Measurements from ENCODE around the gene CADM1. TPM values are rescaled to one million over a fixed set of nuclear protein-coding genes. Genes with fewer than 3 reads are reported as not detected.

The CADM1 gene
- total and polyA plus RNA-seq, 2 donors (not counting 3 experiments of a cell fraction or from before 2014, with no cell fraction given): 0.52 to 2.6 TPM

DNA sequence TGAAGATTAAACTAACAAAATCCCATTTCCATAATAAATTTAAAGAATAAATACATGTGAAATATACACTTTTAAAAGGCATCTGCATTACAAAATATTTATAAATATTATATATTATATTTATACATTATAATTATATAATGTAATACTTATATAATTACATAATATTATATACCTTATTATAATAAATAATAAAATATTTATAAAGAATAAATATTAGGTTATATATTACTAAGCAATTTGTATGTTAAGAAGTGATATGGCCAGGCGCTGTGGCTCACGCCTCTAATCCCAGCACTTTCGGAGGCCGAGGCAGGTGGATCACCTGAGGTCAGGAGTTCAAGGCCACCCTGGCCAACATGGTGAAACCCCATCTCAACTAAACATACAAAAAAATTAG, 97.8 kb downstream of the CADM1 start:
- TF ChIP-seq FOS (IDR thresholded peaks at IDR 0.05; ENCODE audit: borderline replicate concordance, insufficient read depth, low read length) (no peak), GATA2 (IDR thresholded peaks at IDR 0.05; ENCODE audit: insufficient read depth, insufficient read length, low read depth, low read length) (no peak), MYC (IDR thresholded peaks at IDR 0.05; ENCODE audit: low read depth, low read length) (no peak), POLR2AphosphoS5 (IDR thresholded peaks at IDR 0.05; ENCODE audit: insufficient read depth, low read depth, low read length) (no peak), POLR2A (IDR thresholded peaks at IDR 0.05; ENCODE audit: low read depth, low read length) (no peak), EZH2 (IDR thresholded peaks at IDR 0.05; ENCODE audit: borderline replicate concordance, low read depth, low read length, severe bottlenecking) (no peak), JUN (IDR thresholded peaks at IDR 0.05; ENCODE audit: borderline replicate concordance, insufficient read depth, insufficient read length, low read depth) (no peak)
- TF ChIP-seq, protein P1, sequence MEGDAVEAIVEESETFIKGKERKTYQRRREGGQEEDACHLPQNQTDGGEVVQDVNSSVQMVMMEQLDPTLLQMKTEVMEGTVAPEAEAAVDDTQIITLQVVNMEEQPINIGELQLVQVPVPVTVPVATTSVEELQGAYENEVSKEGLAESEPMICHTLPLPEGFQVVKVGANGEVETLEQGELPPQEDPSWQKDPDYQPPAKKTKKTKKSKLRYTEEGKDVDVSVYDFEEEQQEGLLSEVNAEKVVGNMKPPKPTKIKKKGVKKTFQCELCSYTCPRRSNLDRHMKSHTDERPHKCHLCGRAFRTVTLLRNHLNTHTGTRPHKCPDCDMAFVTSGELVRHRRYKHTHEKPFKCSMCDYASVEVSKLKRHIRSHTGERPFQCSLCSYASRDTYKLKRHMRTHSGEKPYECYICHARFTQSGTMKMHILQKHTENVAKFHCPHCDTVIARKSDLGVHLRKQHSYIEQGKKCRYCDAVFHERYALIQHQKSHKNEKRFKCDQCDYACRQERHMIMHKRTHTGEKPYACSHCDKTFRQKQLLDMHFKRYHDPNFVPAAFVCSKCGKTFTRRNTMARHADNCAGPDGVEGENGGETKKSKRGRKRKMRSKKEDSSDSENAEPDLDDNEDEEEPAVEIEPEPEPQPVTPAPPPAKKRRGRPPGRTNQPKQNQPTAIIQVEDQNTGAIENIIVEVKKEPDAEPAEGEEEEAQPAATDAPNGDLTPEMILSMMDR (IDR thresholded peaks at IDR 0.05; ENCODE audit: extremely low read depth in 1 of 2, insufficient read depth in 1 of 2, low read depth in 1 of 2, low read length in 2 of 2): no peak
- TF ChIP-seq, protein P2, sequence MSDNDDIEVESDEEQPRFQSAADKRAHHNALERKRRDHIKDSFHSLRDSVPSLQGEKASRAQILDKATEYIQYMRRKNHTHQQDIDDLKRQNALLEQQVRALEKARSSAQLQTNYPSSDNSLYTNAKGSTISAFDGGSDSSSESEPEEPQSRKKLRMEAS (IDR thresholded peaks at IDR 0.05; ENCODE audit: insufficient read depth, insufficient read length): no peak
- no peaks in the 10 kb centered on the region for H3K79me2 ChIP-seq (ENCODE audit: control insufficient read depth, insufficient read depth, low read length)
- FAIRE-seq: no peak

More for the DNA sequence above, 97.8 kb downstream of the CADM1 start:
- Histone ChIP-seq H3K9me3 (replicated peaks; ENCODE audit: control insufficient read depth, insufficient read depth, low read length) (no peaks in the 10 kb centered on the region), H2AFZ (ENCODE audit: low read depth, low read length) (no peak overlapping the region), H3K36me3 (ENCODE audit: control insufficient read depth in 2 of 2, extremely low read depth in 1 of 2, insufficient read depth in 2 of 2, low read length in 2 of 2) (no peaks in the 10 kb centered on the region), H3K4me1 (ENCODE audit: control insufficient read depth, extremely low read depth, insufficient read depth, low read length) (no peaks in the 10 kb centered on the region), H3K9ac (replicated peaks; ENCODE audit: extremely low read depth, insufficient read depth, low read length) (no peak overlapping the region), H3K9me1 (replicated peaks; ENCODE audit: control insufficient read depth, extremely low read depth, insufficient read depth, low read length) (no peaks in the 10 kb centered on the region), H4K20me1 (replicated peaks; ENCODE audit: control insufficient read depth, extremely low read depth, insufficient read depth, low read length) (no peaks in the 10 kb centered on the region), H3K4me3 (replicated peaks in 1 of 3; ENCODE audit: insufficient read depth in 1 of 3, low read depth in 1 of 3, low read length in 3 of 3) (no peak overlapping the region), H3K4me2 (ENCODE audit: insufficient read depth, low read length) (no peak overlapping the region), H3K27ac (ENCODE audit: insufficient read depth, low read depth, low read length) (no peak overlapping the region), H3K27me3 (ENCODE audit: control insufficient read depth in 2 of 2, insufficient read depth in 2 of 2, low read length in 2 of 2) (no peaks in the 10 kb centered on the region)
- ChIA-PET POLR2A (no interaction called here), CTCF (no interaction called here)
- dilution Hi-C loops (cut with MboI; ENCODE audit: extremely low pct_ligation_motif_present, low sequenced_read_pairs): no loop called here
- intact Hi-C loops (cut with micrococcal nuclease): no loop called here
- no peak for DNase-seq (ENCODE audit: low read depth, low spot score)
- BruUV-seq (replicated peaks): no TSS peak
